ENCODE results near the gene FRMD1. TPM values are rescaled to one million over a fixed set of nuclear protein-coding genes. Genes with fewer than 3 reads are reported as not detected.

Gene FRMD1
- total RNA-seq, 2 experiments from 2014 or later: not detected

DNA sequence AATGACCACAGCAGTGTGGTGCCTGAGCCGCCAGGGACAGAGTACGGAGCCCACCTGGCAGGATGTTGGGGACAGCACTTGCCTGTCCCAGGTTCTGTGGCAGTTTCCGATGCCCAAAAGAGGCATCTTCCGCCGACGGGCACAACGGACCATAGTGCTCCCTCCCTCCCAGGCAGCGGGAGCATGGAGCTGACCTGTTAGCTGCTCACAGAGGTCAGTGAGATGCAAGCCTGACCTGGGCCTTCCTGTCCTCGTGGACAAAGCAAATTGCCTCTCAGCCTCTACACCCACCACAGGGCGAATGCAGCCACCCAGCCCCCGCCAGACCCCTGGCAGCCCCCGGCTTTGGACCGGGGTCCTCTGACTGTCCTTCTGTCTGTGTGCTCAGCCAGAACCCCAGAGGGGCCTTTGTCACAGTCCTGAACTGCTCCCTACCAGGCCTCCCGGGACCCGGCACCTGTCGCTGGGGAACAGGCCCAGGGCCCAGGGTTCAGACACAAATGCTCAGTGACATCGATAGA lies 16.2 kb upstream of the FRMD1 start:
- DNase-seq: no peak
- no peaks in the 10 kb centered on the region for H3K4me1 Mint-ChIP-seq
- H3K36me3 Mint-ChIP-seq (ENCODE audit: low read depth): no peaks in the 10 kb centered on the region
- ChIA-PET CTCF (no interaction called here), POLR2A (no interaction called here)
- no peak overlapping the region for H3K4me3 Mint-ChIP-seq
- peaks cover 3% of the 10 kb centered on the region for H3K27me3 Mint-ChIP-seq
- H3K27ac Mint-ChIP-seq: no peak overlapping the region
- H3K9me3 Mint-ChIP-seq: peaks cover 2% of the 10 kb centered on the region

DNA sequence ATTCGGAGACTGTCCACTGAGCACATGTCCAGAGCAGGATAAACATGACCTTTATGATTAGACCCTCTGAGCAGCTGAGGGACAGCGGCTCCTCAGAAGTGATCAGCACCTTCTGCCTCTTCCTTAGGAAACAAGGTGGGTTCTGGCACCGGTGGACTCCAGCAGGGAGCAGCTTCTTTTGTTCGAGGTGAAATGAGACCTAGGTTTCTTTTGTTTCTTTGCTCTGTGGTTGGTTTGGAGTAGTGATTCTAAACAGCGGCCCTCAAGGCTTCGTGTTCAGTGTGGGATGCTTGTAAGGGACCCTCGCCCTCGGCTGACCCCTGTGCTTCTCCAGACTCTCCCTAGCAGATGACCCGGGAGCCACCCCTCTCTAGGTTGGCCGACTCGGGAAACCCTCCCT lies 14.6 kb upstream of the FRMD1 start:
- ChIA-PET CTCF (no interaction called here), POLR2A (no interaction called here)
- Mint-ChIP-seq H3K27me3 (no peaks in the 10 kb centered on the region), H3K27ac (no peak overlapping the region), H3K36me3 (ENCODE audit: low read depth) (no peaks in the 10 kb centered on the region), H3K4me1 (no peaks in the 10 kb centered on the region), H3K9me3 (peaks cover 2% of the 10 kb centered on the region), H3K4me3 (no peak overlapping the region)
- DNase-seq: no peak

DNA sequence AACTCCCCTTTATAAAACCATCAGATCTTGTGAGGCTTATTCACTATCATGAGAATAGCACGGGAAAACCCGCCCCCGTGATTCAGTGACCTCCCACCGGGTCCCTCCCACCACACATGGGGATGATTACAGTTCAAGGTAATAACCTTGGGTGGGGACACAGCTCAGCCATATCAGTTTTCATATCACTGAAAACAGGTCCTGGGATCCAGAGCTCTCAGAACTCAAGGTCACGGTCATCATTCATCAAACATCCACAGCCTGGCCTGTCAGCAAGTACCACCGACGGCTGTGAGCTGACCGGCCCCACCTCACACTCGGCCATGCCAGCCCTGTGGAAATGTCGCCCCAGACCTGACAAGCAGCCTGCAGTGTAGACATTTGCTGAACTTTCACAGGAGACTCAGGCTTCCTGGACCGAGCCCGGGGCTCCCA lies 14.1 kb upstream of the FRMD1 start:
- no peaks in the 10 kb centered on the region for H3K36me3 Mint-ChIP-seq (ENCODE audit: low read depth)
- H3K4me3 Mint-ChIP-seq: no peak overlapping the region
- peaks cover 2% of the 10 kb centered on the region for H3K9me3 Mint-ChIP-seq
- no peaks in the 10 kb centered on the region for H3K4me1 Mint-ChIP-seq
- no peak for DNase-seq
- ChIA-PET POLR2A (no interaction called here), CTCF (no interaction called here)
- no peaks in the 10 kb centered on the region for H3K27me3 Mint-ChIP-seq
- H3K27ac Mint-ChIP-seq: no peak overlapping the region

DNA sequence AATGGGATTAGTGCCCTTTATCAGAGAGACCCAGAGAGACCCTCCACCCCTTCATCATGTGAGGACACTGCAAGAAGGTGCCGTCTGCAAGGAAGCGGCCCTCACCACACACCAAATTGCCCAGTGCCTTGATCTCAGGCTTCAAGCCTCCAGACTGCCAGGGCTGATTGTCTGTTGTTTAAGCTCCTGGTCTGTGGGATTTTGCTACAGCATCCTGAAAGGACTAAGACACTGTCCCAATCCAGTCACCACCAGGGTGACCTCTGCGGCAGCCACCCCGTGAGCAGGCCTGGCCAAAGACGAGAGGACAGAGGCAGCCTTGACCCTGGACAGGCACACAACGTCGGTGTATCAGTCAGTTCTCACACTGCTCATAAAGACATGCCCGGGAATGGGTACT lies 13.5 kb upstream of the FRMD1 start:
- DNase-seq: no peak
- H3K4me3 Mint-ChIP-seq: no peak overlapping the region
- no peaks in the 10 kb centered on the region for H3K36me3 Mint-ChIP-seq (ENCODE audit: low read depth)
- H3K27ac Mint-ChIP-seq: no peak overlapping the region
- H3K27me3 Mint-ChIP-seq: no peaks in the 10 kb centered on the region
- H3K4me1 Mint-ChIP-seq: no peaks in the 10 kb centered on the region
- ChIA-PET CTCF (no interaction called here), POLR2A (no interaction called here)
- H3K9me3 Mint-ChIP-seq: peaks cover 2% of the 10 kb centered on the region

DNA sequence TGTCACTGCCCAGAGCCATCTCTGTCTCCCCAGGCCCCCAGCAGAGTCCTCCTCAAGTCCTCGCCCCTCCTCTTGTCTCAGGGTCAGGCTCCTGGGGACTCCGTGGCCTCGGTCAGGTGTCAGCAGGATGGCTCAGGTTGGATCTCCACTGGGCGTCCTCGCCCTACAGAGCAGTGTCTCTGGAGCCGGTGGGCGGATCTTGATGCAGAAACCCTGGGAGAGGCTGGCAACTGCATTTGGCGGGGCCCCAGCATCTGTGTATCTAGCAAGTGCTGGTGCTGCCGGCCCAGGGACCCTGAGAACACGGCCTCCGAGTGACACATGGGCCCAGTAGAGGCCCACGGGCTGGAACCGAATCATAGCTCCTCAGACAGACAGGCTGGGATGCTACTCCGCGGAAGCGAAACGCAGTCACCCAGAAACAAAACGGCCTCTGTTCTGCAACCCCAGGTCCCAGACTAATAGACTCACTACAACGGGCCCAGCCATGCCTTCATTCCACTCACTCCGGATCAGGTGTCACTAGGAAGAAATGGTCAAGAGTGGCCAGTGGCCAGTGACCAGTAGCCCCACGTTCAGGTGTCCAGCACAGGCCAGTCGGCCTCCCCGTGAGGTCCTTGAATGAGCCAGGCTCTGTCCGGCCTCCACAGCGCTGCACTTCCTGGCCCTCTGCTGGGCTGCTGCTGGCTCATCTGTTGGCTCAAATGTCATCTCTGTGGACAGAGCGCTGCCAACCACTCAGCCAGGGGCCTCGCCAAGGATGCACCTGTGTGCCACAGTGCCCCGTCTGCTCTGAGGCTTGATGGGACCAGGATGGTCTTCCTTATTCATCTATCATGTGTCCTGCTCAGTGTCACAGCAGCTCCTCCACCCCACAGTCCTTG lies 12.6 kb upstream of the FRMD1 start:
- ChIA-PET POLR2A (no interaction called here), CTCF (no interaction called here)
- Mint-ChIP-seq H3K27me3 (no peaks in the 10 kb centered on the region), H3K9me3 (peaks cover 2% of the 10 kb centered on the region), H3K36me3 (ENCODE audit: low read depth) (no peaks in the 10 kb centered on the region), H3K4me1 (no peaks in the 10 kb centered on the region), H3K27ac (no peak overlapping the region), H3K4me3 (no peak overlapping the region)
- no peak for DNase-seq

DNA sequence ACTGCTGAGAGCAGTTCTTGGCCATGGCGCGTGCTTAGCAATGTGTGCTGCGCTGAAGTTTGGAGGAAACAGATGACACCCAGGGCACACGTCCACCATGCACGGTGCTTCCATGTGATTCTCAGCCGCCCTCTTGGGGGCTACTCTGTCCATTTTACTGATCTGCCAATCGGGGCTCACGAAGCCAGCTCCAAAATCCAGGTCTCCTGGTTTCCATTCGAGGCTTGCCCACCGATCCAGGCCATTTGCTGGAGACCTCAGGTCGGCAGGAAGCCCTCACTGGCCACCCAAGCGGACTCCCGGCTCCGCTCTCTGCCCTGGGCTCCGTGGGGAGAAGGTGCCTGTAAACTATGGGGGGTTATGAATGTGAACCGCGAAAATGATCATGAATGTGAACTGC lies 11.7 kb upstream of the FRMD1 start:
- no peaks in the 10 kb centered on the region for H3K36me3 Mint-ChIP-seq (ENCODE audit: low read depth)
- no peak overlapping the region for H3K4me3 Mint-ChIP-seq
- H3K9me3 Mint-ChIP-seq: peaks cover 2% of the 10 kb centered on the region
- H3K27me3 Mint-ChIP-seq: no peaks in the 10 kb centered on the region
- H3K27ac Mint-ChIP-seq: no peak overlapping the region
- ChIA-PET POLR2A (no interaction called here), CTCF (no interaction called here)
- no peak for DNase-seq
- H3K4me1 Mint-ChIP-seq: no peaks in the 10 kb centered on the region

DNA sequence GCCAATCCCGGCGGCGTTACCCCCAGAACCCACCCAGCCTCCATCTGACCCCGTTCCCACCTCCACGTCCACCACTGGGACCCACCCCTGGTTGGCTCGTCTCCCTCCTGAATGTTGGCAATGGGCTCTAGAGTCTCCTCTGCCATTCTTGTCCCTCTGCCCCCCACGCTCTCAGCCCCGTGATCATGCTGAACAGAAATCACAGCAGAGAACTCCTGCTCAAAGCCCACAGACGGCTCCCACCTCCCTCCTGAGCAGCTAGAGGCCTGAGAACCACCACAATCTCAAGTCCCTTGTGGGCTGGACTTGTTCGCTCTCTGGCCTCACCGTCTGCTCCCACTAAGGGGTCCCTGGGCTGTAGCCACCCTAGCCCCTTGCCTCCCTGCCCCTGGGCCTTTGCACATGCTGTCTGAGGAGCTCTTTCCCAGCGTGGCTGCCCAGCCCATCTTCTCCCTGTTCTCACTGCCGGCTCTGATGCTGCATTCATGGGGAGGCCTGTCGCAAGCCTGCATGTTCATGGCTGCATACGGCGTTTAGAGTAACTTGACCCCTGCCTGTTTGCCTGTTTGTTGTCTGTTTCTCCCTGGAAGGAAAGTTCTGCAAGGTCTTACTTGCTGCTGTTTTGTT lies 11.2 kb upstream of the FRMD1 start:
- POLR2A ChIA-PET: no interaction called here
- Mint-ChIP-seq H3K27me3 (no peaks in the 10 kb centered on the region), H3K4me3 (no peak overlapping the region), H3K4me1 (no peaks in the 10 kb centered on the region), H3K36me3 (ENCODE audit: low read depth) (no peaks in the 10 kb centered on the region), H3K27ac (no peak overlapping the region), H3K9me3 (peaks cover 2% of the 10 kb centered on the region)
- CTCF ChIA-PET: no interaction called here
- DNase-seq: no peak

DNA sequence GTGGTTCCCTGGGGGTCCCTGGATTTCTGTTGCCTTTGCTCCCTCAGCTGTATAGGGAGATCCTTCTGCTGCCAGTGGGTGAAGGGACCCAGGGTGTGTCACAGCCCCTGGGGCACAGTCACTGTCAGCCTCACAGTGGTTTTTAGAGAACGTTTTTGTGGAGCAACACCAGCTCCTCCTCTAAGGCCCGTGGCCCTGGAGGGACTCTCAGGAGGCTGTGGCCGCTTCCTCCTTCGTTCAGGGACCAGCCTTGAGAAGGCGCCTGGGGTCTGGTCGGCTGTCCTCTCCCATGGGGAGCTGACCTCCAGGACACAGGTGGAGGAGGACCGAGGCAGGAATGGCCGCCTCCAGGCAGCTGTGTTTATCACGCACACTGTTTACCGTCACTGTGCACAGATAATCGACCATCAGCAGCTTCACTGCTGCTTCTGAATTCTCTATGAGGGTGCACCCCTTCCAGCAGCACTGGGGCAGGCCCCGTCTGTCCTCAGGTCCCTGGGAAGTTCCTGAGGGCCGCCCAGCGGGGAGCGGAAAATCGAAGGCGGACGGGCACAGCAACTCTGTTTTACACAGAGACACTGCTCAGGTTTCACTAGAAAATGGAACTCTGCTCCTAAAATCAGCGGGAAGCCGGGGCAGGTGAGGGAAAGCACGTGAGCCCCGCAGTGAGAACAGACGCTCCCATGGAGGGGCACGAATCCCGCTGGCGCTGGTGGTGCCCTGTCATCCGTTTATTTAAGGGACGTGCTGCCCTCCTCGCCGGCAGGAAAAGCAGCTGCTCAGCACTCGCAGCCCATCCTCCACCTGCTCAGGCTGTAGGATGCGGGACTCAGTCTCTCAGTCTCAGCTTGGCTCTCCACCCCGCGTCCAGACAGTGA lies 10.4 kb upstream of the FRMD1 start:
- ChIA-PET CTCF (no interaction called here), POLR2A (no interaction called here)
- DNase-seq: no peak
- no peak overlapping the region for H3K27ac Mint-ChIP-seq
- no peaks in the 10 kb centered on the region for H3K4me1 Mint-ChIP-seq
- H3K4me3 Mint-ChIP-seq: no peak overlapping the region
- no peaks in the 10 kb centered on the region for H3K27me3 Mint-ChIP-seq
- H3K9me3 Mint-ChIP-seq: peaks cover 2% of the 10 kb centered on the region
- H3K36me3 Mint-ChIP-seq (ENCODE audit: low read depth): no peaks in the 10 kb centered on the region

DNA sequence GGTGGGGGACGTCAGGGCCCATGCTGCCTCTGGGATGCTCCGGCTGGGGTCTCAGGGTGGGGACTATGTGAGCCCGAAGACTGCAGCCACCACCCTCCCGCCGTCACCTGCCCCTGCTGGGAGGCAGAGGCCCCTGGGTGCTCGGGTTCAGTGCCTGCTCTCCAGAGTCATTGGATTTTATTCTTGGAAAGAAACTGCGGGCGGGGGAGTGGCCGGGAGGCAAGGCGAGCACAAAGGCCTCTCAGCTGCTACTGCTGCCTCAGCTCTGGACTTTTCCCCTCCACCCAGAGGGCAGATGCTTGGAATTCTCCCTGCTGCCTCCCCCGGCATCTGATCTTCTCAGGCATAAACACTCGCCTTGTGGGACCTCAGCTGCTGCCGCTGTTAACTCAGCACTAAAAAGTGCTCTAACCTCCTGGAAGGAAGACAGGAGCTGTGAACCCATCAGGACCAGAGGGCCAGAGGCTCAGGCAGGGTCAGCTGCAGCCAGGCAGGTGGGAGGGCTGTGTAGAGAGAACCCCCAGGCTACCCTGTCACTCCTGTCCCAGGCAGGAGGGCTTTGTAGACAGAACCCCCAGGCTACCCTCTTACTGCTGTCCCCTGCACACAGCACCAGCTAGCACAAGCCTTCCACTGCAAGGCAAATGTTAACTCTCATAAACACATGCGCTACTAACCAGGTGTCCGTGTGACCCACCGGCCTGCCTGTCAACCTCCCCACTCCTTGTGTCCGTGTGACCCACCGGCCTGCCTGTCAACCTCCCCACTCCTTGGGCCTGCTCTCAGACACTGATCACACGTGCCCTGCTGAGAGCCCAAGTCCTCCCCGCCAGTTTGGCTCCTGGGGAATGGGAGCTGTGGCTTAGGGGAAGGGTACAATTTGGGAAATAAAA lies 9.4 kb upstream of the FRMD1 start:
- POLR2A ChIA-PET: no interaction called here
- Mint-ChIP-seq H3K27me3 (no peaks in the 10 kb centered on the region), H3K9me3 (peaks cover 2% of the 10 kb centered on the region), H3K27ac (no peak overlapping the region), H3K4me1 (no peaks in the 10 kb centered on the region), H3K36me3 (ENCODE audit: low read depth) (no peaks in the 10 kb centered on the region), H3K4me3 (no peak overlapping the region)
- no peak for DNase-seq
- CTCF ChIA-PET: no interaction called here

DNA sequence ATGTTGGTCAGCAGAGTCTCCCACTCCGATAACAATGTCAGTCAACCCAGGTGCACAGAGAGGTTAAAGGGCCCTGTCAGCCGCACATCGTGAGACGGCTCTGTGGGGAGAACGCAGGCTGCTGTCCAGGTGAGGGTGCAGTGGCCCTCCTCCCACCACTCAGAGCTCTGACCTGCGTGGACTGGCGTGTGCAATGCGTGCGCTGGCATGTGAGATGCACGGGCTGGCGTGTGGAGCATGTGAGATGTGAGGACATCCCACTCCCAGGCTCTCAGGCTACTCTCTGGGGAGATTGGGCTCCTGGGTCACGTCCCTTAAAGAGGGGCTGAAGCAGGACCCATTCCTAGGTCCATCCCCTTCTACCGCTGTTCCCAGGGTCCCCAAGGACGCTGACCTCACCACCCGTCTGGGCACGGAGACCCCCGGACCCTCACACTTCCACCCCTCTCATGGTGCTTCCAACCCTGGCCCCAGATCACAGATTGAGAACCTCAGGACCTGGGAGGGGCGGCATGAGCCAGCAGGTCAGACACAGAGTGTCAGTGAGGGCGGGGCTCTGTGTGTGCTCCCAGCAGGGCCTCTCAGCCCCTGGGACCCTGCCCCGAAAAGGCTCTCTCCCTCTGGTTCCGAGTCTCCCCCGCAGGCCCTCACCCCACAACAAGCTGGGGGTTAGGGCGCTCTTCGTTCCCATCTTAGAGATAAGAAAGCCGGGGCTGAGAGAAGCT lies 8.6 kb upstream of the FRMD1 start:
- no peaks in the 10 kb centered on the region for H3K4me1 Mint-ChIP-seq
- POLR2A ChIA-PET: no interaction called here
- no peak overlapping the region for H3K27ac Mint-ChIP-seq
- DNase-seq: no peak
- H3K36me3 Mint-ChIP-seq (ENCODE audit: low read depth): no peaks in the 10 kb centered on the region
- CTCF ChIA-PET: no interaction called here
- no peaks in the 10 kb centered on the region for H3K27me3 Mint-ChIP-seq
- no peak overlapping the region for H3K4me3 Mint-ChIP-seq
- peaks cover 2% of the 10 kb centered on the region for H3K9me3 Mint-ChIP-seq

DNA sequence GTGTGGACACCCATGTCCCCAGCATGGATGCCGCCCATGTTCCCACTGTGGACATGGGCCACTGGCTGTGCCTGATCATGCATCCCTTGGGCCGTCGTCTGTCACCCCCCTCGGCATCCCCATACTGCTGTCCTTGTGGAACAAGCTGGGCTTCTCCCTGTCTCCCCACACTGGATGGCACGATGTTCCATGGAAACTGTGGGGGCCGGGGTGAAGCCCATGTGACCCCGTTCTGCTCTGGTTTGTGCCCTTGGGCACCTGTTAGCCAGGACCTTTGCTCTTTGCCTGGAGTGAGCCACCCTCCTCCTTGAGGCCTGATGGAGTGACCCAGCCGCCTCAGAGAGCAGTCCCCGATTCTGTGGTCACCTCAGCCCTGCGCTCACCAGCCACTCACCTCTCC lies 7.6 kb upstream of the FRMD1 start:
- POLR2A ChIA-PET: no interaction called here
- Mint-ChIP-seq H3K27ac (no peak overlapping the region), H3K4me3 (no peak overlapping the region), H3K27me3 (no peaks in the 10 kb centered on the region), H3K4me1 (no peaks in the 10 kb centered on the region), H3K9me3 (no peaks in the 10 kb centered on the region), H3K36me3 (ENCODE audit: low read depth) (no peaks in the 10 kb centered on the region)
- CTCF ChIA-PET: no interaction called here
- DNase-seq: no peak

DNA sequence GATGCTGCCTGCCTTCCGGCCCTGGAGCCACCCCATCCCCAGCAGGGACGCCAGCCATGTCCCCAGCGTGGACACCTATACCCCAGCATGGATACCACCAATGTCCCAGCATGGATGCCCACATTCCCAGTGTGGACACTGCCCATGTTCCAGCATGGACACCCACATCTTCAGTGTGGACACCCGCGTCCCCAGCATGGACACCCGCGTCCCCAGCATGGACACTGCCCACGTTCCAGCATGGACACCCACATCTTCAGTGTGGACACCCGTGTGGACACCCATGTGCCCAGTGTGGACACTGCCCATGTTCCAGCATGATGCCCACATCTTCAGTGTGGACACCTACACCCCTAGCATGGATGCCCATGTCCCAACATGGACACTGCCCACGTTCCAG lies 7.1 kb upstream of the FRMD1 start:
- Mint-ChIP-seq H3K27me3 (no peaks in the 10 kb centered on the region), H3K27ac (no peak overlapping the region), H3K4me3 (no peak overlapping the region), H3K9me3 (no peaks in the 10 kb centered on the region), H3K36me3 (ENCODE audit: low read depth) (no peaks in the 10 kb centered on the region), H3K4me1 (no peaks in the 10 kb centered on the region)
- CTCF ChIA-PET: no interaction called here
- DNase-seq: no peak
- POLR2A ChIA-PET: no interaction called here

Data from activated CD4-positive, alpha-beta memory T cell treated with anti-CD3 and anti-CD28 coated beads, Interleukin-2, amount 10 ng/mL, durations not matched to agents 7 days and 5 days (primary cell).